Endodermal cell (in vitro differentiated cells): ENCODE data around the gene DNM3. TPM values are rescaled to one million over a fixed set of nuclear protein-coding genes. Genes with fewer than 3 reads are reported as not detected.

Source experiments
- DNase-seq: peaks from one replicate; pipeline ENCODE4 v3.0.0-alpha.2; 2017
- H3K27ac ChIP-seq: 2 replicates; pipeline ENCODE4 v1.5.1; 2013; ENCODE audit warnings: mild to moderate bottlenecking, low read depth, low read length, moderate library complexity
- H3K27me3 ChIP-seq: 2 replicates; pipeline ENCODE4 v1.6.1; 2013; ENCODE audit warnings: mild to moderate bottlenecking, low read length, moderate library complexity; ENCODE audit not compliant: insufficient read depth, control insufficient read depth, poor library complexity, severe bottlenecking
- H3K36me3 ChIP-seq: 2 replicates; pipeline ENCODE4 v1.7.0; 2013; ENCODE audit warnings: mild to moderate bottlenecking, low read length, moderate library complexity; ENCODE audit not compliant: control insufficient read depth, insufficient read depth
- H3K4me1 ChIP-seq: one replicate; pipeline ENCODE4 v1.7.0; 2013; ENCODE audit warnings: low read length; ENCODE audit not compliant: control insufficient read depth, insufficient read depth
- H3K4me3 ChIP-seq: 2 replicates; pipeline ENCODE4 v1.5.1; 2013; ENCODE audit warnings: mild to moderate bottlenecking, low read length, moderate library complexity
- H3K9ac ChIP-seq: 2 replicates; pipeline ENCODE4 v1.6.1; 2013; ENCODE audit warnings: mild to moderate bottlenecking, low read length, moderate library complexity; ENCODE audit not compliant: poor library complexity, severe bottlenecking; ENCODE audit errors: extremely low read depth
- H3K9me3 ChIP-seq: 2 replicates; pipeline ENCODE4 v1.6.1; 2013; ENCODE audit warnings: mild to moderate bottlenecking, low read length, moderate library complexity; ENCODE audit not compliant: control insufficient read depth
- H3K27ac Mint-ChIP-seq: 2 replicates; pipeline ENCODE4 v1.8.0; 2020; ENCODE audit warnings: mixed read lengths
- H3K27me3 Mint-ChIP-seq: 2 replicates; pipeline ENCODE4 v1.8.0; 2021; ENCODE audit warnings: mild to moderate bottlenecking, mixed read lengths; ENCODE audit not compliant: insufficient read depth
- H3K36me3 Mint-ChIP-seq: 2 replicates; pipeline ENCODE4 v1.8.0; 2020; ENCODE audit warnings: low read depth, mixed read lengths
- H3K4me1 Mint-ChIP-seq: 2 replicates; pipeline ENCODE4 v1.8.0; 2020; ENCODE audit warnings: mixed read lengths
- H3K4me3 Mint-ChIP-seq: 2 replicates; pipeline ENCODE4 v1.8.0; 2020; ENCODE audit warnings: mild to moderate bottlenecking, moderate library complexity, mixed read lengths
- H3K9me3 Mint-ChIP-seq: 2 replicates; pipeline ENCODE4 v1.8.0; 2020; ENCODE audit warnings: mild to moderate bottlenecking, mixed read lengths
- WGBS, 2 experiments: methylation state at CpG; one replicate each; pipeline versions ENCODE4 v1.1.5 to v1.1.7; 2013; ENCODE audit warnings: missing lambda C conversion rate in 2 of 2, mixed read lengths in 1 of 2; ENCODE audit not compliant: insufficient coverage in 1 of 2, insufficient read length in 1 of 2; 5-methylcytosine and 5-hydroxymethylcytosine counted together
- total RNA-seq, 2 donors: library from RNA; stranded (reverse); fragmentation: NEBNext Ultra II Directional in 1 of 2; extraction: Animal tissue kit (Norgen Biotek cat#: 25700) in 1 of 2; gene quantifications; 2 replicates in 1 of 2; 3 replicates in 1 of 2; pipeline ENCODE4 v1.2.1, GENCODE V29; 2021
- TF ChIP-seq, protein P1 (sequence below): fragments of 200-600 bp; sonication (generic); conservative IDR thresholded peaks from 2 replicates; pipeline ENCODE4 v1.5.0; 2021; ENCODE audit warnings: antibody characterized with exemption, mild to moderate bottlenecking

Gene DNM3
- total RNA-seq, 2 donors from 2014 or later, result 0.53 to 1.8 TPM

DNA sequence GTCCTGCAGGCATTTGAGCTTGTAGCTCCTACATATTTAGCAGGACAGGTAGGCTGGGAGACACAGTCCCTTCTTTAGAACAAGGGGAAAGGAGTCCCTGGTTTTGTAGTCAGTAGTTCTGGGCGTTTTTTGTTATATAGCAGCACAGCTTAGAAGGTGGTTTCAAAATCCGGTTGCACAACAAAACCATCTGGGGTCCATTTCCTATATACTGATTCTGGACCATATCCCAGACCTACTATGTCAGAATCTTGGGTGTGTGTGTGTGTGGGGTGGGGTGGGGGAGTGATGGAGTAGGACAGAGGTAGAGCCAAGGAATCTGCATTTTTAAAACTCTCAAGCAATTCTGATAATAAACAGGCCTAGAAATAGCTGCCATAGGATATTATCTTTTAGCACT is 38.3 kb upstream of the DNM3 start:
- Mint-ChIP-seq H3K4me1 (peaks cover 22% of the 10 kb centered on the region), H3K27ac (no peak overlapping the region), H3K9me3 (no peaks in the 10 kb centered on the region), H3K27me3 (no peaks in the 10 kb centered on the region), H3K36me3 (peaks cover 3% of the 10 kb centered on the region), H3K4me3 (no peak overlapping the region)
- Histone ChIP-seq H3K9ac (no peak overlapping the region), H3K27ac (no peak overlapping the region), H3K4me3 (no peak overlapping the region), H3K36me3 (no peaks in the 10 kb centered on the region), H3K4me1 (peaks cover 3% of the 10 kb centered on the region), H3K27me3 (no peaks in the 10 kb centered on the region), H3K9me3 (no peaks in the 10 kb centered on the region)
- WGBS, 2 experiments, result 89% methylated on average over 2 of the region's 2 CpGs; no CpG with 5 or more reads in 1 of the 2 experiments
- TF ChIP-seq, protein P1, sequence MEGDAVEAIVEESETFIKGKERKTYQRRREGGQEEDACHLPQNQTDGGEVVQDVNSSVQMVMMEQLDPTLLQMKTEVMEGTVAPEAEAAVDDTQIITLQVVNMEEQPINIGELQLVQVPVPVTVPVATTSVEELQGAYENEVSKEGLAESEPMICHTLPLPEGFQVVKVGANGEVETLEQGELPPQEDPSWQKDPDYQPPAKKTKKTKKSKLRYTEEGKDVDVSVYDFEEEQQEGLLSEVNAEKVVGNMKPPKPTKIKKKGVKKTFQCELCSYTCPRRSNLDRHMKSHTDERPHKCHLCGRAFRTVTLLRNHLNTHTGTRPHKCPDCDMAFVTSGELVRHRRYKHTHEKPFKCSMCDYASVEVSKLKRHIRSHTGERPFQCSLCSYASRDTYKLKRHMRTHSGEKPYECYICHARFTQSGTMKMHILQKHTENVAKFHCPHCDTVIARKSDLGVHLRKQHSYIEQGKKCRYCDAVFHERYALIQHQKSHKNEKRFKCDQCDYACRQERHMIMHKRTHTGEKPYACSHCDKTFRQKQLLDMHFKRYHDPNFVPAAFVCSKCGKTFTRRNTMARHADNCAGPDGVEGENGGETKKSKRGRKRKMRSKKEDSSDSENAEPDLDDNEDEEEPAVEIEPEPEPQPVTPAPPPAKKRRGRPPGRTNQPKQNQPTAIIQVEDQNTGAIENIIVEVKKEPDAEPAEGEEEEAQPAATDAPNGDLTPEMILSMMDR, result no peak
- no peak for DNase-seq

GRCh38 chr1:171803461-171804022 is 37.8 kb upstream of the DNM3 start:
- H3K27me3 Mint-ChIP-seq, result no peaks in the 10 kb centered on the region
- Histone ChIP-seq H3K27ac (no peak overlapping the region), H3K27me3 (no peaks in the 10 kb centered on the region), H3K36me3 (no peaks in the 10 kb centered on the region), H3K9me3 (no peaks in the 10 kb centered on the region), H3K9ac (no peak overlapping the region), H3K4me1 (peaks cover 3% of the 10 kb centered on the region), H3K4me3 (no peak overlapping the region)
- H3K36me3 Mint-ChIP-seq, result no peaks in the 10 kb centered on the region
- DNase-seq, result no peak
- WGBS, 2 experiments, result 94 to 97% methylated on average over 13 to 17 of the region's 17 CpGs
- H3K4me1 Mint-ChIP-seq, result peaks cover 22% of the 10 kb centered on the region
- H3K4me3 Mint-ChIP-seq, result no peak overlapping the region
- TF ChIP-seq, protein P1, result no peak
- no peaks in the 10 kb centered on the region for H3K9me3 Mint-ChIP-seq
- no peak overlapping the region for H3K27ac Mint-ChIP-seq

DNA sequence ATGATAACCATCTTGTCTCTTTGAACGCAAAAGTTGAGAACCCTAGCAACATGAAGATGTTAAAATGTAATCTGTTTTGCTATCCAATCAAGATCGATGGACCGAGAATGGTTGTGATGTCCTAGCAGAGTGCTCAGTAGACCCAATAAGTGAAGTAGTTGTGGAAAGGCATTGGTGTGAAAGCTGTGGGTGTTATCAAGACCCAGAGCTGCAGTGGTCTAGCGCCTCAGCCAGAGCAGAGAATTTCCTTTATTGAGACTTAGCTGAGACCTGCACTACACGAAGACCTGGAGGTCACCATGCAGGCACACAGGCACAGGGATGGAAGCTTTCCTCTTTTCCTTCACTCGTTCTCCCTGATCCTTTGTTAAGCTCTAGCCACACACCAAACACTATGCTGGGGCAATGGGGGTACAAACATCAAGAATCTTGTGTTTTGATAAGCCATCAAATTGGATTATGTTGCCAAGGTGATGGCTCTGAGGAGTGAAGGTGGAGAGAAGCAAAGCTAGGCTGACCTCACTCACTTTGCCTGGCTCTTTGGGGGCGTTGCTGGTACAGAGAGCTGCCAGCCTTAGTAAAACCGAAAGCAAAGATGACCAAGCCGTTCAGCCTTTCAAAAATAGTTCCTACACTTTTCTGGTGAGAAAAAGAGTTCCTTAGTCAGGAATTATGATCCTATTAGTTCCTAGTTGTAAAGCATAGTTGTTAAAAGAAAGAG is 35.7 kb upstream of the DNM3 start:
- TF ChIP-seq, protein P1, result no peak
- H3K4me1 Mint-ChIP-seq, result peaks cover 22% of the 10 kb centered on the region
- H3K9ac ChIP-seq, result no peak overlapping the region

More for the DNA sequence above, 35.7 kb upstream of the DNM3 start:
- Histone ChIP-seq H3K36me3 (no peaks in the 10 kb centered on the region), H3K27me3 (no peaks in the 10 kb centered on the region), H3K4me1 (peaks cover 3% of the 10 kb centered on the region), H3K27ac (no peak overlapping the region), H3K9me3 (no peaks in the 10 kb centered on the region), H3K4me3 (no peak overlapping the region)
- no peak for DNase-seq
- 85 to 91% methylated on average over 6 to 9 of the region's 9 CpGs for WGBS, 2 experiments
- no peaks in the 10 kb centered on the region for H3K36me3 Mint-ChIP-seq
- H3K27ac Mint-ChIP-seq, result no peak overlapping the region
- no peaks in the 10 kb centered on the region for H3K27me3 Mint-ChIP-seq
- H3K9me3 Mint-ChIP-seq, result no peaks in the 10 kb centered on the region
- H3K4me3 Mint-ChIP-seq, result no peak overlapping the region
